Mesenteric fat pad (tissue), 1 donor: Measurements from ENCODE around the gene CPNE6. TPM values are rescaled to one million over a fixed set of nuclear protein-coding genes. Genes with fewer than 3 reads are reported as not detected.
"Not testable (repeated sequence)": the region's sequence is repeated elsewhere in the genome, so short reads cannot be mapped to it uniquely, and the experiment has no call there.

Experiments used
- DNase-seq: peaks from one replicate; pipeline ENCODE4 v3.0.0-alpha.2; 2020; ENCODE audit warnings: low spot score
- long read RNA-seq: library from polyadenylated mRNA; unstranded; transcript quantifications from one replicate; pipeline ENCODE4 v2.0.0, GENCODE V29; 2020
- total RNA-seq: library from RNA; stranded (reverse); fragmentation: NEBNext Ultra II Directional; extraction: Animal tissue kit (Norgen Biotek cat#: 25700); gene quantifications from one replicate; pipeline ENCODE4 v1.2.1, GENCODE V29; 2021
- donor health status: DM: yes; HTN: yes; CAD: no.

Gene CPNE6
- not detected for total RNA-seq
- long read RNA-seq, result 0 reads

DNA sequence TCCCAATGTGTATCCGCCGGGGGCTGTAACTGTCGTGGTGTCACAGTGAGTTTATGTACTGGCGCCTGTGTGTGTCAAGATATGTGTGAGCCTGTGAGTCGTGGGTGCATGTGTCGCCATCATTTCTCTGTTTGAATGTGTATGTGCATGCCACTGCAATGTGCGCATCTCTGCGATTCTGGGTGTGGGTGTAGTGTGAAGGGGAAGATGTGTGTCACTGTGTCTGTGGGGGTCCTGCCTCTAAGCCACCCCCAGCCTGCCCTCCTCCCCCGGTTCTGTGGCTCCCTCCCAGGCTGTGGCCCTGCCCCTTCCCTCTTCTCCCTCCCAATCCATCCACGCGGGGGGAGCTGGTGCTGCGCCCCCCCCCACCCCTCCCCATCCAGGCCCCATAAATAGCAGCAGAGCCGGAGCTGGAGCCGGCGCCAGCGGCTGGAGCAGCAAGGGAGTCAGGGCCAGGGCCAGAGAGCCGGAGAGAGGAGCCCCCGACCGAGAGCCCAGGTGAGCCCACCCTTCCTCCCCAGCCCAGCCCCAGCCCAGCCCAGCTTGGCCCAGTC lies at the start of gene CPNE6:
TSS of gene CPNE6 (plus strand) at position 419 of the 554 bp plus-strand sequence. CDS start 1,375 bp downstream, outside the sequence.
- no peak for DNase-seq

DNA sequence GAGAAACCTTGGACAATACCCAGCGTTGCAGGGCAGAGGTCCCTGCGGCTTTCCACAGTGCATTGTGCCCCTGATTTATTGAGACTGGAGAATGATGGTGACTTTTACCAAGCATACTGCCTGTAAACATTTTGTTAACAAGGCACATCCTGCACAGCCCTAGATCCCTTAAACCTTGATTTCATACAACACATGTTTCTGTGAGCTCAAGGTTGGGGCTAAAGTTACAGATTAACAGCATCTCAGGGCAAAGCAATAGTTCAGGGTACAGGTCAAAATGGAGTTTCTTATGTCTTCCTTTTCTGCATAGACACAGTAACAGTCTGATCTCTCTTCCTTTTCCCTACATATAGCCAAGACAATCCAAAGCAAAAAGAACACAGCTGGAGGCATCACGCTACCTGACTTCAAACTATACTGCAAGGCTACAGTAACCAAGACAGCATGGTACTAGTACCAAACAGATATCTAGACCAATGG lies 46.4 kb upstream of the CPNE6 start:
- not testable (repeated sequence) for DNase-seq

DNA sequence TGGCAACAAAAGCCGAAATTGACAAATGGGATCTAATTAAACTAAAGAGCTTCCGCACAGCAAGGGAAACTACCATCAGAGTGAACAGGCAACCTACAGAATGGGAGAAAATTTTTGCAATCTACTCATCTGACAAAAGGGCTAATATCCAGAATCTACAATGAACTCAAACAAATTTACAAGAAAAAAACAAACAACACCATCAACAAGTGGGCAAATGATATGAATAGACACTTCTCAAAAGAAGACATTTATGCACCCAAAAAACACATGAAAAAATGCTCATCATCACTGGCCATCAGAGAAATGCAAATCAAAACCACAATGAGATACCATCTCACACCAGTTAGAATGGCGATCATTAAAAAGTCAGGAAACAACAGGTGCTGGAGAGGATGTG lies 41.7 kb upstream of the CPNE6 start:
- DNase-seq, result not testable (repeated sequence)

DNA sequence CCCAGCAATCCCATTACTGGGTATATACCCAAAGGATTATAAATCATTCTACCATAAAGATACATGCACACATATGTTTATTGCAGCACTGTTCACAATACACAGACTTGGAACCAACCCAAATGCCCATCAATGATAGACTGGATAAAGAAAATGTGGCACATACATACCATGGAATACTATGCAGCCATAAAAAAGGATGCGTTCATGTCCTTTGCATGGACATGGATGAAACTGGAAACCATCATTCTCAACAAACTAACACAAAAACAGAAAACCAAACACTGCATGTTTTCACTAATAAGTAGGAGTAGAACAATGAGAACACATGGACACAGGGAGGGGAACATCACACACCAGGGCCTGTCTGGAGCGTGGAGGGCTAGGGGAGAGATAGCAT lies 40.0 kb upstream of the CPNE6 start:
- DNase-seq, result not testable (repeated sequence)

DNA sequence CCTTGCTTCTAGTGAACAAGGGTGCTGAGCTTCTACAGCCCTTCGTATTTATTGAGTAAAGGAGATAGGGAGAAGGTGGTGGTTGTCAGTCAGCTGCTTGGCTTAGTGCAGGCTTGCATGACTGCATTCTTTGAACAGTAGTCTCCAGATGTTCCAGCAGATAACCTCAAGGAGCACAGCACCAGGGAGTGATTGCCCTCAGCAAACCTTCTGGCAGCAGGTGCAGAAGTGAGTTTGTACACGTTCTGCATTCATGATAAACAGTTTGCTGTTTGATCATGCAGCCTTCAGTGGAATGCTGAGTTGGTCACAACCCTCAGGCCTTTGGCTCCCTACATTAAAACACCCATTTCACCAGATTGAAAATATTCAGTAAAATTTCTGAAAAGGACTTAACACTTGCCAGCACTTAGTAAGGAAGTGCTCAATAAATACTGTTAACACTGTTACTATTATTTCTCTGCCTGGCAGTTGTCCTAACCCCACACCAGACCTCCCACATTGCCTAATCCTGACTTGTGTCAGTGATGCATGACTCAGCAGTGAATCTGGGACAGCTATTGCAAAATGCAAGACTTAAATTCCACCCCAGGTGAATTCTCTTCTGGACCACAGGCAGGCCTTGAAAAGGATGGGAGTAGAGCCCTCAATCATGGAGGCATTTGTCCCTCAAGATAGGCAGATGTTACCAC lies 38.5 kb upstream of the CPNE6 start:
- no peak for DNase-seq

DNA sequence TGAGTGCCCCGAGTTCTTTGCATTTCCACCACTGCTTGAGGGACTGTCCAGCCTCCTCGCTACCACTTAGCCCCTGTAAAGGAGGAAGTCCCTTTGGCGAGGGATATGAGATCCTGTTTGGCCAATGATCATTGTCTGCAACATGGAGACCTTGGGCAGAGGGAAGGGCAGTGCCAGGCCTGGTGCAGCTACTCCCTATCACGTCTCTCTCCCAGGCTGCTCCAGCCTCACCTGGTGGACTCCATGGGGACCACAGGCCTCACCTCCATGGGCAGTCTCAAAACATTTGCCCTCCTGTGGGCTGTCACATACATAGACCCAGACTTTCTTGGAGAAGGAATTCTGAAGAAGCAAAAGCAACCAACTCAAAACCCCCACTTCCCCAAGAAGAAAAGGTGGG lies 35.6 kb upstream of the CPNE6 start:
- not testable (repeated sequence) for DNase-seq

DNA sequence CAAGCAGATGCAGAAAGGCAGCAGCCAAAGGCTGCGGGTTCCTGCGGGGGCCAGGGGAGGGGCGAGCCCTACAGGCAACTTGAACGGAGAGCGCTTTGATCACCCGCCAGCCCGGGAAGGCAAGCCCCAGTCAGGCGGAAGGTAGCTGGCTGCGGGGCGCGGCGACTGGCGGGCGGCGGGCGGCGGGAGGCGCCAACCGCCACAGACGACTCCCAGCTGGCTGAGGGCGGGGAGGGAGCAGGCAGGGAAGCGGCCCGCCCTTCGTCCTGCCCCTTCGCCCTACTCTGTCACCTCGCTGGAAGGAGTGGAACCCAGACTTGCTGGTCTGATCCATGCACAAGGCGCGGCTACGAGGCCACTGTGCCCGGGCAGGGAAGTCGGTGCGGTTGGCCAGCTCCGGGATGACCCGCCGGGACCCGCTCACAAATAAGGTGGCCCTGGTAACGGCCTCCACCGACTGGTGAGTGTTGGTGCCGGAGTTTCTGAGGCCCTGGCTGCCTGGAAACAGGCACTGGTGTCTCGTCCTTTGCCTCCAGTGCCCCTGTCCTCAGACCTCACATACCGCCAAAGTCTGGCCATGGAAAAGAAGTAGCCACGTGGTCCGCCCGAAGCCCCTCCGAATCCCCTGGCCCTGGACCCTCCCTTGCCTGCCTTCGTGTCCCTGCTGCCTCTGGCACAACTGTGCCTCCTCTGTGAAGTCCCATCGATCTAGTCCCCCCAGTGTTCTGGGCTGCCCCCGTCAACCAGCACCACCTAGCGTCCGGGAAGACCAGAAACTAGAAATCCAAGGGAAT lies 35.0 kb upstream of the CPNE6 start:
- no peak for DNase-seq

DNA sequence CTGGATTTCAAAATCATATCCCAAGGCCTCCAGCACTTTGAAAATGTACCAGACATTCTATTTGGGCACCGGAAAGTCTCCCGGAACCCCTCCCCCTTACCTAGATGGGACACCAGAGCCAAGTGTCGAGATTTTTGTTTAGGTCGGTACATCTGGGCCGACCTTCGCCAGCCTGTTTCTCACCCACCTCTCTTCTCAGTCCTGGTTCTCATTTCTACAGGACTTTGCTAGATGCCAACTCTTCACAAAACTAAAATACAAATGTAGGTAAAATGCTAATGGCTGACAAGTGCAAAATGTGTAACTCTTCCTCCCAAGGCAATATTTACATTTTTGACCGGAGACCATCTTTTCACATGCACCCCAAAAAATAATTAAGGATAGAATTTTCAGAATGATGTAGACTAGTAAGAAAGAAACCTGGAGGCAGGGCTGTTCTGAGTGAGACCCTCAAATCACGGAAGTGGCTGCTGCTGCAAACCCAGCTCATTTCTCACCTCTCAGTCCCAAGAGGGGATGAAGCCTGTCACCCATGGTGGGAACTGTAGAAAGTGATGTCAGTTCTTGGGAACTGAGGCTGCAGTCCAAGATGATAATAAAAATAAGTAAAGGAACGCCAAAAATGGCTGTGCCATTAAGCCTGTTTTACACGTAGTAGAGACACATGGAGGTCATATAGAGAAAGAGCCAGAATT lies 34.3 kb upstream of the CPNE6 start:
- not testable (repeated sequence) for DNase-seq

DNA sequence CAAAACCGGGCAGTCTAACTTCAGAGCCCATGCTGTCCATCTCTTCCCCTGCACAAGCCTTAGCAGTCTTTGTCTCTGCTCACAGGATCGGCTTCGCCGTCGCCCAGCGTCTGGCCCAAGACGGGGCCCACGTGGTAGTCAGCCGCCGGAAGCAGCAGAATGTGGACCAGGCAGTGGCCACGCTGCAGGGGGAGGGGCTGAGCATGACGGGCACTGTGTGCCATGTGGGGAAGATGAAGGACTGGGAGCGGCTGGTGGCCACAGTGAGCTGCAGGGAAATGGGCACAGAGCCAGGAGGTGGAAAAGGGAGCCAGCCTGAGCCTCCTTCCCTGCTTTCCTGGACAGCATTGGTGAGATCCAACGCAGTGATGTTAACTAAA lies 33.7 kb upstream of the CPNE6 start:
- no peak for DNase-seq

DNA sequence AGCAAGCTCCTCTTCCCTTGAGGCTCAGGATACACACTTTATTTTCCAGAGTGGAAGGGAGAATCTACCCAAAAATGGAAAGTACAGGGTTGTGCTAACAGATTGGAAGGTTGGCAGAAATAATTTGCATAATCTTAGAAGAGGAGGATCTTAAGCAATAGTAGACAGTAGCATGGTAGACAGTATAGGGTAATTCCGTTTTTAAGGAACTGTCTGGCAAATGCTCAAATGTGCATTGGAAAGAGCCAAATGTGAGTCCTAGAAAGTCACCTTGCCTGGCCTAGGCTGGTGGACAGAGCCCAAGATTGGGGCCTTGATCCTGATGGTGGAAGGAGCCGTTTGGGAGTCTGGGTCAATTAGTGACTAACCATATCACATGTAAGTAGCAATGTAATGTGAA lies 32.7 kb upstream of the CPNE6 start:
- DNase-seq, result no peak

DNA sequence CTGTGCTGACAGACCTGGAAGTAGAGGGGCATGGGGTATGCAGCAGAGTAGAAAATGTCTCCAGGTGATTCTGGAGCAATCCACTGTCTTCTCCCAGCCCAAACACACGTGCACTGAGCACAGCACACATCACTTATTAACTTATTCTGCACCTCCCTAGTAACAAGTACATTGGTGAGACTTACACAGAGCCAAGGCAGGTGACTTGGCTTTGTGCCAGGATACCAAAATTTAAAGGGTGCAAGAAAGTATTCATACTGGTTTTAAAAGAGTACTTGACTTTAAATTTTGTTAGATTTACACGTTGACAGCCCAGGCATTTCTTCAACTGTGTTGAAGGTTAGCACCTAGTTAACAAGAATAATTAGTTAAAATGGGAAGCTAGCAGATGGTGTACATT lies 30.7 kb upstream of the CPNE6 start:
- DNase-seq, result no peak

DNA sequence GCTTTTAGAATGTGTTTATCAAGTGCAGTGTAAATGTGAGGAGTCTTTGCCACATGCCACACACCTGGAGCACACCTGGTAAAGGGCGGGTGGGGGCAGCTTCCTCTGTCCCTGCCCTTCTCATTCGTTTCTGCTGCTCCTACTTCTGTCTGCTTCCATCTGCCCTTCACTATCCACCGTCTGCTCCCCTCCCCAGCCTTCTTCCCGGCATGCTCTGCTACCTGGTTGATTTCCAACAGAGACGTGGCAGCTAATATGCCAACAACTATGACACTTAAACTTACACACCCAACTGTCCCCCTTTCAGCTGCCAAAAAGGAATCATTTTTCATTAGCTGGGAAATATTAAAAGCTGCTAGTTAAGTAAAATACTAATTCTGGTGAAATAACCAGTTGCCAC lies 28.6 kb upstream of the CPNE6 start:
- no peak for DNase-seq

DNA sequence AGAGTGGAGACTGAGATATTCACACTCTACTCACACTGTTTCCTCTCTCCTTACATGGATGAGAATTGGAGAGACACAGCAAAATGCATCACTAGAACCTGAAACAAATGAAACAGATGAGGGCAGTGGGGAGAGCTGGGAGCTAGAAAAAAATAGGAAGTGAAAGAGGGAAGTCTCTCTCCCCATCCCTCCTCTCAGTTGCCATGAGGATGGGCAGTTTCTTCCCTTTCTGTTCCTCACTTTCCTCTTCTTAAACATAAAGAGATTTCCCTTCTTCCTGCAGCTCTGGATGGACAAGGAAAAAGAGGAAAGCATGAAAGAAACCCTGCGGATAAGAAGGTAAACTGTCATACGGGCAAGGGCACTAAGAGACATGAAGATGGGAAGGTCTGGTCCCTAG lies 22.4 kb upstream of the CPNE6 start:
- not testable (repeated sequence) for DNase-seq

DNA sequence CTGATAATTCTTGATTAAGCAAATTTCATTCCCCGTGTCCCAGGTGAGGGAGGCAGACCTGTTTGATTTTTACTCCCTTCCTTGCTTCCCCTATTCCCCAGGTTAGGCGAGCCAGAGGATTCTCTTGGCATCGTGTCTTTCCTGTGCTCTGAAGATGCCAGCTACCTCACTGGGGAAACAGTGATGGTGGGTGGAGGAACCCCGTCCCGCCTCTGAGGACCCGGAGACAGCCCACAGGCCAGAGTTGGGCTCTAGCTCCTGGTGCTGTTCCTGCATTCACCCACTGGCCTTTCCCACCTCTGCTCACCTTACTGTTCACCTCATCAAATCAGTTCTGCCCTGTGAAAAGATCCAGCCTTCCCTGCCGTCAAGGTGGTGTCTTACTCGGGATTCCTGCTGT lies 20.6 kb upstream of the CPNE6 start:
- DNase-seq, result peak; percentile 33

DNA sequence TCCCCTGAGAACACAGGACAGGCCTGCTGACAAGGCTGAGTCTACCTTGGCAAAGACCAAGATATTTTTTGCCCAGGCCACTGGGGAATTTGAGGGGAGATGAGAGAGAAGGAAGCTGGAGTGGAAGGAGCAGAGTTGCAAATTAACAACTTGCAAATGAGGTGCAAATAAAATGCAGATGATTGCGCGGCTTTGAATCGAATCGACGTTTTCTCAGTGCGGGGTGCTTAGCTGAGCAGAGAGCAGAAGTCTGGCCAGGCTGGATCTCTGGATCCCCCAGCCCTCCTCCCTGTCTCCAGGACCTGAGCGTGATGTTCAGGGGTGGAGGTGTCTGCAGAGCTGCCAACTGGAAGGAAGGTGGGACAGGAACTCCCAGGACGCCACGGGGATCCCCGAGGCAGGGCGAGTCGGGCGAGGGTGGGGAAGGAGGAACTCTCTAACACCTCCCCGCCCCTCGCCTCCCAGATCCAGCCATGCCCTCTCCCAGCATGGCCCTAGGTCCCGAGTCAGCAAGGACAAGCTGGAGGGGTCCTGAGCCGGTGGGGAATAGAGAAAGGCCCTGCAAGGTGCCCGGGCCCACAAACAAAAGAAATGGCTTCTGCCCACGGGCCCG lies 20.1 kb upstream of the CPNE6 start:
- peak; percentile 86 for DNase-seq

DNA sequence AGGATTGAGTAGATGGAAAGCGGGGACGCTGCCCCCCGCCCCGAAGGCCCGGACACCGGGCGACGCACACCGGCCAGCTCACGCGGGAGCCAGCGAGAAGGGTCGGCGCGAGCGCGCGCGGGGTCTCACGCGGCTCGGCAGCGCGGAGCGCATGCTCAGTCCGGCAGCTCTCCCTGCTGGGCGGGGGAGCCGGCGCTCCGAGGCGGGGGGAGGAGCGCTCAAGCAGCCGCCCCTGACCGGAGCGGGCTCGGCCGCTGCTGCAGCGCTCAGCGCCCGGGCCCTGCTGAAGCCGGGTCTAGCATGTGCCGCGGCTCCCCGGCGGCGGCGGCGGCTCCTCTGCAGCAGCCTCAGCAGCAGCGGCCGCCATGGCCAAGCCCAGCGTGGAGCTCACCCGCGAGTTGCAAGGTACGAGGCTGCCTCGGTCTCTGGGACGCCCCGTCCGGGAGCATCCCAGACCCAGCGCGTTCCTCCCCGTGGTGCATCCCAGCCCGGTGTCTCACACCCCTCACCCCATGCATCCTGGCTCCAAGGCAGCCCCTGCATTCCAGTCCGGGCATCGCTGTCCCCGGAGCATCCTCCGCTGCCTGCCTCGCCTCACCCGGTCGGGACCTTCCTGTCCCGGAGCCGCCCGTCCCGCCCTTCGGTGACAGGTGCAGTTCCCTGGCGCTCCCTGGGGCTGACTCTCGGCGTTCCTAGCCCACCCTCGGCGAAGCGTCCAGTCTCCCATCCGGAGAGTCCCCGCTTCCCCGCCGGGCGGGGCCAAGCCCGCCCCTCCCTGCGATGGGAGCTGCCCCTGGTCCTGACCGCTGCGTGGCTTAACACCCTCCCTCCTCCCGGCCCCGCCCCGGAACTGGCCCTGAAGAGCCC lies 19.3 kb upstream of the CPNE6 start, which contains the start of gene CARMIL3:
TSS of gene CARMIL3 (plus strand) at position 221 of the 867 bp plus-strand sequence. CDS start at position 366, 145 bp downstream.
- DNase-seq, result peak; percentile 91

DNA sequence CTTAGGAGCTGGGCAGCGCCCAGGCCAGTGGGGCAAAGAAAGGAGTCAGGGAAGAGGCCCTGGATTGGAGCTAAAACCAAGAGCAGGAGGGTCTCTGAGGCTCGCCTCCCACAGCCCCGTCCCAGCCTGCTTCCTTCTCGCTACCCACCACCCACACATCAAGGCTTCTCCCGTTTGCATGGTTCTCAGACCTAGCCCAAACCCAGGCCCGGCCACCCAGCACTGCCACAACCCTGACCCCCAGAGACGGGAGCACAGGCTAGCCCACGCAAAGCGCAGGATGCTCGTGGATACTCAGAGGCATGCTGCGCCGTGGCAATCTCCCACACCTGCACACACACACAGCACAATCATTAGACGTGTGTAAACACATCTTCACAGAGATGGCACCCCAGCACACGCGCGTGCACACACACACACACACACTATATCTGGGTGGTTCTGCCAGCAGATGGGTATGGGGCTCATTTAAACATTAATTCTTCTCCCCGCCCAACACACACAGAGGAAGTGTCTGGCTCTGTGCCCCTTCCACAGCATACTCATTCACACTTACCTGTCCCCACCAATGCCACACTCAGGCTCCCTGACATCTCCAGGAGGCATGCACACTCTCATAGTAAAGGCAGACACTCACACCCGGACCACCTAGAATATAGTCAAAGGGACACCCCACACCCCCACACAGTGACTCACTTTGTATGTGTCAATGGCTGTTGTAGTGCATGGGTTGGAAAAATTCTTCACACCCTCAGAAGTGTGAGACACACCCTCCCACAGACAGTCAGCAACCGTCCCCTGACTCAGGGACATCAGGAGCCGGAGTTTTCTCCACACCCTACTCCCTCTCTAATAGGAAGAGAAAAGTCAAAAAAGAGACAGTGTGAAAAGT lies 18.5 kb upstream of the CPNE6 start:
- peak; percentile 37 for DNase-seq

DNA sequence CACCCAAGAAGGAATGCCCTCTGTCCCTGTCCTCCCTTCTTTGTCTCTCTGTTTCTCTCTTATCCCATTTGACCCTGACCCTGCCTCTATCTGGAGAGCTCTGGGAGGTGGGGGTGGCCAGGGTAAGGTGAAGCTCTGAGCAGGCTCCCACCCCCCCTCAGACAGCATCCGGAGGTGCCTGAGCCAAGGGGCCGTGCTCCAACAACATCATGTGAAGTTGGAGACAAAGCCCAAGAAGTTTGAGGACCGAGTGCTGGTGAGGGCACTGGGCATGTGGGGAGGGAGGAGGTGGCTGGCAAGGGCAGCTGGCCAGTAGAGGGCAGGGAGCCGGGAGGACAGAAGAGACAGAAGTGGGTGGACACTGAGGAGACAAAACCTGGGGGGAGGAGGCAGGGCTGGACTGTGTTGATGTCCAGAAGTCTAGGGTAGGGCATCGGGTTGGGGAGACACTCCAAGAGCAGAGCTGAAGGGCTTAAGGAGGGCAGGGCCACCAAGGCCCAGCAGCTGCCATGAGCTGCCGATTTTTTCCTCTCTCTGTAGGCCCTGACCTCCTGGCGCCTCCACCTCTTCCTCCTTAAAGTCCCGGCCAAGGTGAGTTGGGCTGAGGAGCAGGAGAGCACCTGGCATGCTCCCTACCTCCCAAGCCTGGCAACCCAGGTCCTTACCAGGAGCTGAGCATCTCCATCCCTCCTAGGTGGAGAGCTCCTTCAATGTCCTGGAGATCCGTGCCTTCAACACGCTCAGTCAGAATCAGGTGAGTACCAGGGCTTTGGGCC lies 17.6 kb upstream of the CPNE6 start:
- DNase-seq, result peak; percentile 77
